Activated CD8-positive, alpha-beta memory T cell treated with anti-CD3 and anti-CD28 coated beads, Interleukin-2, amount 50 U/mL, for 1 hour (primary cell): Measurements from ENCODE around the gene ABCC3.
"Not testable (repeated sequence)": the region's sequence is repeated elsewhere in the genome, so short reads cannot be mapped to it uniquely, and the experiment has no call there.

ENCODE experiments used
- DNase-seq: peaks from one replicate; pipeline ENCODE4 v3.0.0-alpha.2; 2020; ENCODE audit errors: extremely low read depth

Gene ABCC3

DNA sequence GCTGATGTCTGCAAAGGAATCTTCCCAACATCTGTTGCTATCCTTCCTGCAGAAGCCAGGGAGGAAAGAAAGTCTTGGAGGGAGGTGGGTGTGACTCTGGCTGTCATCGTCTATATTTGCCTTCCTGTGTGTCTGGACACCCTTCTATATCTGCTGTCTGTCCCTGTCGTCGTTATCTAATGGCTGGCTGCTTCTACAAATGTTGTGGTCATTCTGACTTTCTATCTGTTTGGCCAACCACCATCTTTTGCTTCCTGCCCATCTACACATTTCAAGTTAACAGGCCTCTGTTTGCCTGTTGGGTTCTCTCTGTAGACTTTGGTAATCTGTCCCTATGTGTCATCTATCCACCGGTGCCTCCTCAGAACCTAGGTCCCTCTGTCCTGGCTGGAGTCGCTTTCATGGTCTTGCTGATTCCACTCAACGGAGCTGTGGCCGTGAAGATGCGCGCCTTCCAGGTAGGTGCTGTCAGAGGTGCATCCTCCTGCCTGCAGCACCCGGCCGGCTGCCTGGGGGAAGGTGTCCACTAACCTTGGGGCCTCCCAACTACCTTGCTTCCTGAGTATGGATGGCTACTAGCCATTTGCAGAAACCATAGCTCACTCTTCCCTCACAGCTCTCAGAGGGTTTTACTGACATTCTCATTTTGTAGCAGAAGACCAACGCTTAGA is 30.2 kb downstream of the ABCC3 start:
- DNase-seq, result no peak

DNA sequence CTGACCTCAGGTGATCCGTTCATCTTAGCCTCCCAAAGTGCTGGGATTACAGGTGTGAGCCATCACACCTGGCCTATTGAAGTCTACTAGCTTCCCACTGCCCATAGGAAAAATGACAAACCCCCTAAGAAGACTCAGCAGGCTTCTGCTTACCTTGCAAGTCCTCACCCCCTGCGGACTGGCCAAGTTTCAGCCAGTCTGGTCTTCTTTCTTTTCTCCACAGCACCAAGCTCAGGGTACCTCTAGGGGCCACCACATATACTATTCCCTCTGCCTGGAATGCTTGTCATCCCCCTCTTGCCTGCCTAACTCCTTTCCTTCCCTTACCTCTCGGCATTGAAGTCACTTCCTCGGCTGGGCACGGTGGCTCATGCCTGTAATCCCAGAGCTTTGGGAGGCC is 31.2 kb downstream of the ABCC3 start:
- no peak for DNase-seq

DNA sequence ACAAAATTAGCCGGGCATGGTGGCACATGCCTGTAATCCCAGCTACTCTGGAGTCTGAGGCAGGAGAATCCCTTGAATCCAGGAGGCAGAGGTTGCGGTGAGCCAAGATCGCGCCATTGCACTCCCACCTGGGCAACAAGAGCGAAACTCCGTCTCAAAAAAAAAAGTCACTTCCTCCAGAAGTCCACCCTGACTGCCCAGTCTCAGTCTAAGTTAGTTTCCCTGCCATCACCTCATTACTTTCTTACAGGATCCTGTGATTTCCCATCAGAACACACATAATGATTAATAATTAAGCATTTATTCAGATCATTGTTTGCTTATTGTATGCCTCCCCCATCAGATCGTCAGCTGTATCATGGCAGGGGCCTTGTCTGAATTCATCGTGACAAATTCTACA is 31.6 kb downstream of the ABCC3 start:
- no peak for DNase-seq

DNA sequence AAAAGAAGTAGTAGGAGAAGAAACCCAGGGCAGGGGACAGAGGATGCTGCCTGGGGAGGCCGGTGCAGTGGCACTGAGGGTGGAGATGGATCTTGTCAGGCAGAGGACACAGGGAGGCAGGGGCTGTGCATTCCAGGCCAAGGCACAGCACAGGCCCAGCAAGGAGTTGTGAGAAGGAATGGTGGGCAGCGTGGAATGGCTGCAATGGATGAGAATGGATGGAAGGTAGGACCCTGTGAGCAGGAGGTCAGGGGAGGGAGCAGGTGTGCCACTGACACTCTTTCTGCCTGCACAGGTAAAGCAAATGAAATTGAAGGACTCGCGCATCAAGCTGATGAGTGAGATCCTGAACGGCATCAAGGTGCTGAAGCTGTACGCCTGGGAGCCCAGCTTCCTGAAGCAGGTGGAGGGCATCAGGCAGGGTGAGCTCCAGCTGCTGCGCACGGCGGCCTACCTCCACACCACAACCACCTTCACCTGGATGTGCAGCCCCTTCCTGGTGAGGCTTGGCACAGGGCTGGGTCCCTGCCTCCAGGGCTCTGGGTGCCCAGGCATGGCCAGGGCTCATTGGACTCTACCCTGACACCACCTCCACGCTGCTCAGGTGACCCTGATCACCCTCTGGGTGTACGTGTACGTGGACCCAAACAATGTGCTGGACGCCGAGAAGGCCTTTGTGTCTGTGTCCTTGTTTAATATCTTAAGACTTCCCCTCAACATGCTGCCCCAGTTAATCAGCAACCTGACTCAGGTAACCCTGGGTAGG is 32.8 kb downstream of the ABCC3 start:
- DNase-seq, result no peak

GRCh38 chr17:50668025-50668837 is 33.5 kb downstream of the ABCC3 start:
- no peak for DNase-seq

GRCh38 chr17:50668838-50669581 is 34.3 kb downstream of the ABCC3 start:
- no peak for DNase-seq

DNA sequence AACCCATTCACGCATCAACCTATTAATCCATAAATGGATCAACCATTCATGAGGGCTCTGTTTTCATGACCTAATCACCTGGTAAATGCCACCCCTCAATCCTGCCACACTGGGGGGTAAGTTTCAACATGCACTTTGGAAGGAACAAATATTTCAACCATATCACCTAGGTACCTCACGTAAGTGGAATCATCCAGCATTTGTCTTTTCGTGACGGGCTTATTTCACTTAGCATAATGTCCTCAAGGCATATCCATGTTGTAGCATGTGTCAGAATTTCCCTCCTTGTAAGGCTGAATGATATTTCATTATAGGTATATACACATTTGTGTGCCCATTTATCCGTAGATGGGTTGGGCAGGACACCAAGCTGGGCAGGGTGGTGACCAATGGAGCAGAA is 37.4 kb downstream of the ABCC3 start:
- DNase-seq, result no peak

DNA sequence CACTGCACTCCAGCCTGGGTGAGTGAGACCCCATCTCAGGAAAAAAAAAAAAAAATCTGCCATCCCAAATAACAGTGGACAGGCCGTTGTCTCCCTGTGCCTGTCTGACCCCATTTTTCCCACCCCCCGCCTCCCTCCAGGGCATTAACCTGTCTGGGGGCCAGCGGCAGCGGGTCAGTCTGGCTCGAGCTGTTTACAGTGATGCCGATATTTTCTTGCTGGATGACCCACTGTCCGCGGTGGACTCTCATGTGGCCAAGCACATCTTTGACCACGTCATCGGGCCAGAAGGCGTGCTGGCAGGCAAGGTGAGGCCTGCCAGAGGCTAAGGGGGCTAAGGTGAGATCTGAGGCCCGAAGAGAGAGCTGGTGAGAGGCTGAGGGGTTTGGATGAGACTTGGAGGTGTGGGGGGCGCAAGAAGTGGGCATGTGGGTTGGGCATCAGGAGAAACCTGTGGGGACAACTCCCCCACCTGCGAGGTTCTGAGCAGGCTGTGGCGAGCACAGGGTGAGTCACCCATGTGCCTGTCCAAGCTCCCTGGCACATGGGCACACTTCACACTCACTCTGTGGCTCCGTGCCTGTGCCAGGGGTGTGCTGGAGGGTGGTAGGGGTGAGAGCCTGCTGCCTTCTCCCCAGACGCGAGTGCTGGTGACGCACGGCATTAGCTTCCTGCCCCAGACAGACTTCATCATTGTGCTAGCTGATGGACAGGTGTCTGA is 38.3 kb downstream of the ABCC3 start:
- no peak for DNase-seq

GRCh38 chr17:50675190-50675589 is 40.5 kb downstream of the ABCC3 start:
- no peak for DNase-seq

- DNase-seq, result no peak
Measured at GRCh38 chr17:50675627-50676026, 40.9 kb downstream of the ABCC3 start.

DNA sequence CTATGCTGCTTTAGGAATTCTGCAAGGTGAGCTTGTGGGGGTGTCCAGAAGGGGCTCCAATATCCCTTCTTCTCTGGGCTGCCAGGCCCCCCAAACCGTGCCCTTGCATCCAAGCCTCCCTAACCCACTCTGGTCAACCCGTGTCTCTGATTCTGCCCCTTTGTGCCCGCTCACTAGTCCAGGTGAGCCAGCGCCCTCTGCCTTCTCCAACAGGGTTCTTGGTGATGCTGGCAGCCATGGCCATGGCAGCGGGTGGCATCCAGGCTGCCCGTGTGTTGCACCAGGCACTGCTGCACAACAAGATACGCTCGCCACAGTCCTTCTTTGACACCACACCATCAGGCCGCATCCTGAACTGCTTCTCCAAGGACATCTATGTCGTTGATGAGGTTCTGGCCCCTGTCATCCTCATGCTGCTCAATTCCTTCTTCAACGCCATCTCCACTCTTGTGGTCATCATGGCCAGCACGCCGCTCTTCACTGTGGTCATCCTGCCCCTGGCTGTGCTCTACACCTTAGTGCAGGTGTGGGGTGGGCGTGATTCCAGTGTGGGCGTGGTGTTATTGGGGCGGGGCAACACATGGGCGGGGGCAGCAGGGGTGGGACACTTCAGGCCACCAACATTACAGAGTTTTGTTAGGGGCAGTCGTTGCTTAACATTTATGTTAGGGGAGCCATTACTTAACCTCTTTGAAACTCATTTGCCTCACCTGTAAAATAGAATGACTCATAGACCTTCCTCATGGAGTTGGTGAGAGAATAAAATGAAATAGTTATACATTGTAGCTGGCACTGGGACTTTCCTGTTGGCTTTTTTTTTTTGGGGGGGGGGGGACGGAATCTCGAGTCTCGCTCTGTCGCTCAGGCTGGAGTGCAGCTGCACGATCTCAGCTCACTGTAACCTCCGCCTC is 41.6 kb downstream of the ABCC3 start:
- DNase-seq, result no peak

DNA sequence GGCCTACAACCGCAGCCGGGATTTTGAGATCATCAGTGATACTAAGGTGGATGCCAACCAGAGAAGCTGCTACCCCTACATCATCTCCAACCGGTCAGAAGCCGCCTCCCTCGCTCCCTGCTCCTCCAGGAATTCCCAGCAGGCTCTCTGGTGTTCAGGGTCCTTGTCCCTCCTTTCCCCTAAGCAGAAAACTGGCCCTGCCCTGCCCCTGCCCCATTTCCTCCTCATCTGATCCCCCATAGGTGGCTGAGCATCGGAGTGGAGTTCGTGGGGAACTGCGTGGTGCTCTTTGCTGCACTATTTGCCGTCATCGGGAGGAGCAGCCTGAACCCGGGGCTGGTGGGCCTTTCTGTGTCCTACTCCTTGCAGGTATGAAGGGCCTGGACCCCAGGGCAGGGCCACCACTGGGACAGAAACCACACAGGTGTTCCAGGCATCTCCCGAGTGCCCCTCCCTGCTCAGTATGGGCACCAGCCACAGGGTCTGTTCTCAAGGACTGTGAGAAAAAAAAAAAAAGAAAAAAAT is 43.2 kb downstream of the ABCC3 start:
- DNase-seq, result no peak

DNA sequence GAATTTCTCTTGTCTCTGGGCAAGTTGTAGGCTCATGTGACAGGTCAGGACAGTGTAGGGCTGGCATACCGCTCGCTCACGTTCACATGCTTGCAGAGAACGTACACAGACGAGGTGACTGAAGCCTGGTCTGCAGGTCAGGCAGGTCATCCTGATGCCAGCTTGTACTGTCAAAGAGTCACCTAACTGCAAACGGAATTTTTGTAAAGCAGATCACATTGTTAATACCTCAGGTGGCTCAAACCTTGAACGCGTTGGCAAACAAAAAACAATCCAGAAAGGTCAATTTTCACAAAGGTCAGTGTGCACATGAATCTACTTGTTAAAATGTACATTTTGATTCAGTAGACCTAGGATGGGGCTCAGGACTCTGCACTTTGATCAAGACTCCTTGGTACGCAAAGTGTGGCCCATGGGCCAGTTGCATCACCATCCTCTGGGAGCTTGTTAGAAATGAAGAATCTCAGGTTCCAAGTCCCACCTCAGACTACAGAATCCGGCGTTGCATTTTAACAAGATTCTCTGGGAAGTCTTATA is 44.4 kb downstream of the ABCC3 start:
- no peak for DNase-seq

- DNase-seq, result no peak
Measured at GRCh38 chr17:50680126-50680525, 45.4 kb downstream of the ABCC3 start.

- not testable (repeated sequence) for DNase-seq
Measured at GRCh38 chr17:50680543-50681262, 46.0 kb downstream of the ABCC3 start.

DNA sequence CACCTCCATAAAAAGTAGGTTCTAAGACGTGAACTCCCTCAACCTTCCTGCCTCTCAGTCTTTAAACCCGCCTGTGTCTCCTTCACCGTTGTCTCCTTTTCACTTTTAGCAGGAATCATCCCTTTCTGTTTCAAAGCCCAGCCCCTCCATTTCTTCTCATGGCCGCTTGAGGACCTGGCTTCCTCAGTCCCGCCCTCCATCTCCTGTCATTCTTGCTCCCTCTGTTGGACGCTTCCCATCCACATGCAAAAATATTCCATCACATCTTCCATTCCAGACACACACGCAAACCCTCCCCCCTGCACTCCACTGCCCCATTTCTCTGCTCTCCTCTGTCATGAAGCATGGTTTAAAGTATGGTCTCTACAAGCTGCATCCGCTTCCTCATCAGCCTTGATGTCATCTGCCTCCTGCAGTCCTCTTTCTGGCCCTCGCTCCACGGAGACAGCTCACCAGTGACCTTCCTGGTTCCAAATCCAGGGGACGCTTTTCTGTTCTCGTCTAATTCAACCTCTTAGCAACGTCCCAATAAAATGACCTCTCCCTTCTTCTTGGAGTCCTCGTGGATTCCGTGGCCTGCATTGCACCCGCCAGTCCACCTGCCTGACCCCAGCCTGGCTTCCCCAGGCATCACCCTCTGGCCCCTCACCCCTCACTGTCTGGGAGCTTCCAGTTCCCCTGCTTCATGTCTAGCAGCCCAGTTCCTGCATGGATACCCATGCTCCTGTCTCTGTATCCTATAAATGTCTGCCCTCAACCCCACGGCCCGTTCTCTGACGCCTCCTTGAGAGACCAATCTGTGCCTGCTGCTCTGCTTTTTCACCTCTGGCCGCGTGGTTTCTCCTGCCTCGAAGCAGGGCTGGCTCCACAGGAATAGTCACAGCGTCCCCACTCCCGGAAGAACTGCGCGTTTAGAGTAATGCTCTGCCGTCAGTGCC is 46.9 kb downstream of the ABCC3 start:
- no peak for DNase-seq

- no peak for DNase-seq
Measured at GRCh38 chr17:50682441-50682840, 47.8 kb downstream of the ABCC3 start.

DNA sequence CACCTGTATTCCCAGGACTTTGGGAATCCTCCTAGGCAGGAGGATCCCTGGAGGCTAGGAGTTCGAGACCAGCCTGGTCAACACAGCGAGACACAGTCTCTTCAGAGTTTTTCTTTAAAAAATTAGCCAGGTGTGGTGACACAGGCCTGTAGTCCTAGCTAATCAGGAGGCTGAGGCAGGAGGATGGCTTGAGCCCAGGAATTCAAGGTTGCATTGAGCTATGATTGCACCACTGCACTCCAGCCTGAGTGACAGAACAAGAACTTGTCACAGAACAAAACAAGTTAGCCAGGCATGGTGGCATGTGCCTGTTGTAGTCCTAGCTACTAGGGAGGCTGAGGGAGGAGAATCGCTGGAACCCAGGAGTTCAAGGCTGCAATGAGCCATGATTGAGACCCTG is 48.3 kb downstream of the ABCC3 start:
- DNase-seq, result no peak
